Vagina (tissue), 2 donors: ENCODE measurements around the gene TRAF1. TPM values are rescaled to one million over a fixed set of nuclear protein-coding genes. Genes with fewer than 3 reads are reported as not detected.

ENCODE experiments used
- DNase-seq, 2 donors: peaks; one replicate each; pipeline ENCODE4 v3.0.0-alpha.2; 2017; ENCODE audit errors: extremely low spot score in 2 of 2
- H3K27ac ChIP-seq: fragments of 200-600 bp; sonication (generic); one replicate; pipeline ENCODE4 v1.5.1; 2019
- H3K27me3 ChIP-seq: fragments of 200-600 bp; sonication (generic); one replicate; pipeline ENCODE4 v1.5.1; 2019
- H3K36me3 ChIP-seq, 2 donors: fragments of 200-600 bp; sonication (generic); one replicate each; pipeline ENCODE4 v1.5.1; 2017 to 2019
- H3K4me1 ChIP-seq: fragments of 200-600 bp; sonication (generic); one replicate; pipeline ENCODE4 v1.5.1; 2019
- H3K4me3 ChIP-seq, 2 donors: fragments of 200-600 bp; sonication (generic); 1 replicate in 1 of 2; 2 replicates in 1 of 2; pipeline ENCODE4 v1.5.1; 2016 to 2019
- H3K9me3 ChIP-seq: fragments of 200-600 bp; sonication (generic); one replicate; pipeline ENCODE4 v1.5.1; 2019
- CTCF ChIP-seq, 3 experiments: fragments of 450-650 bp in 2 of 3; fragments of 200-600 bp in 1 of 3; sonication (generic) in 1 of 3; IDR thresholded peaks; one replicate each; pipeline ENCODE4 v1.5.1; 2017 to 2019; ENCODE audit warnings: antibody characterized with exemption in 3 of 3, mild to moderate bottlenecking in 2 of 3, moderate library complexity in 2 of 3
- POLR2A ChIP-seq, 2 donors: fragments of 450-650 bp; IDR thresholded peaks; one replicate each; pipeline ENCODE4 v1.6.1; 2017; ENCODE audit warnings: antibody characterized with exemption in 2 of 2, mild to moderate bottlenecking in 2 of 2, moderate library complexity in 2 of 2
- POLR2AphosphoS5 ChIP-seq, 2 donors: sonication (generic); formaldehyde crosslinking; IDR thresholded peaks; one replicate each; pipeline ENCODE4 v1.9.0; 2017; ENCODE audit warnings: antibody characterized with exemption in 2 of 2, mild to moderate bottlenecking in 2 of 2, low read depth in 1 of 2; ENCODE audit not compliant: insufficient read depth in 1 of 2
- intact Hi-C: fragments of 100-400 bp; cut with DNase I; formaldehyde crosslinking; loops from one replicate; pipeline ENCODE4 v1.15.1; 2023
- total RNA-seq: library from RNA; depleted of rRNA; stranded (reverse); fragments of >200 nt; gene quantifications from one replicate; pipeline ENCODE4 v1.2.3, GENCODE V29; 2016

The TRAF1 gene
- total RNA-seq, 1 donor from 2014 or later: 6.9 TPM

DNA sequence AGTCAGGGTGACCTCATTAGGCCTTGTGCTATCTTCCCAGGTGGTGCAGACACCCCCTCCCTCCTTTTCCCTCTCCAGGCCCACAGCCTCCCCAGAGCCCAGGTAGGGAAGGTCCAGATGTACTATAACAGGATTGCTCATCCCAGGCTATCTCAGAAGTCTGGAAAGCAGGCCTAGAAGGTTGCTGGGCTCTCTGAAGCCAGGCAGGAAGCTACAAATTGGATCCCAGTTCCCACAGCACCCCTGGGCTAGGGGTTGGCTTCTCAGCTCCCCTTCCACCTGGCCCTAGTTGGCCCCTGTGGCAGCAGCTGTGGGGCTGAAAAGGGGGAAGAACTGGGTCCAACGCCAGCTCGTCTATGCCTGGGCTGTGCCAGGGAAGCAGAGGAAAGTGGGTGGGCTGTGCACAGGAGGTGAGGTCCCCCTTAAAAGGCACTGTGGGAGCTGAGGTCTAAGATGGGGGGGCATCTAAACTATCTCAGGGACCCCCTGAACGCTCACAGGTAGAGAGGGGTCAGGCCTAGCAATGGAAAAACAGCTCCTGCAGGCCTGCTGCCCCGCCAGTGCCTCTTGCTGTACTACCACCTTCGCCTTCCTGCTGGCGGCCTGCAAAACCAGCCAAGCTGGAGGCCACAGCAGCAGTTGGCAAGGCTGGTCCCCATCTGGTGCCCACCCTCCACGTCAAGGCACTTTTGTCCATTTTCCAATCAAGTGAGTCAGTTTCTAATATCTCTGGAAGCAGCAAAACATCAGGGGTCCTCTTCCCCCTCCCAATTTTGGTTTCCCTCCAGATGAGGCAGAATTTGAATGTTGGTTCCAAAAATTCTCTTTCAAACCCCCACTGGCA lies 70.5 kb downstream of the TRAF1 start:
- no peaks in the 10 kb centered on the region for H3K27me3 ChIP-seq
- no peak overlapping the region for H3K27ac ChIP-seq
- peaks cover 0 to 26% of the 10 kb centered on the region in 2 donors for H3K36me3 ChIP-seq
- no peaks in the 10 kb centered on the region for H3K9me3 ChIP-seq
- H3K4me1 ChIP-seq: no peaks in the 10 kb centered on the region
- DNase-seq: no peak
- TF ChIP-seq CTCF (IDR thresholded peaks at IDR 0.05) (no peak), POLR2A (IDR thresholded peaks at IDR 0.05) (no peak), POLR2AphosphoS5 (IDR thresholded peaks at IDR 0.05; ENCODE audit: insufficient read depth in 1 of 2, low read depth in 1 of 2) (no peak)
- intact Hi-C loops: no loop called here
- no peak overlapping the region for H3K4me3 ChIP-seq

DNA sequence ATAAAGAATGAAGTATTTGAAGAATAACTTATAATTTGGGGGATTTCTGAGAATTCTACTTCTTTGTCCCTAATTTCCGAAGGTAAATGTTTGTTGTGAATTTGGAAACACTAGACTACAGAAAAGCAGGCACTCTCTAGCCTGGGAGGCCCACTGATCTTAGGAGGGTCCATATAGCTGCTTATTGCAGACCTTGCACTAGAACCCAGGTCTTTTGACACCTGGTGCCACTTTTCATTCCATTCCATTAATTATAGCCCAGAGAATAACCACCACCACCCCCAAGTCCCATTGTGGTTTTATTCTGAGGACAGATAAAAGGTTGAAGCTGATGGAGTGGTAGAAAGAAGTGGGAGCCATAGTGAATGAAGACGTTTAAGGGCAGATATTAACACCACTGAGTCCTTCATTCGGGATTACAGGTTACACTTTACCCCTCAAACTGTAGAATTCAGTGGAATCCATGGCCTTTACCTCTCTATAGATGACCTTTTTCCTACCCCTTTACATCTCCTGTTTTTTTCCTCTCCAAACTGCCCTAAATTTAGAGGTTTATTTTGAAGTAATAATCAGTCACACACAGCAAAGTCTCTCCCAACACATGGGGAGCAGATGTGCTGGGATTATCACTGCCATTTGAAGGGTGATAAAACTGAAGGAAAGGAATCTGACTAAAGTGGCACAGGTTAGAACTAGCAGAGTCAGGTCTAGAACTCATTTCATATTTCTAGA lies 71.8 kb downstream of the TRAF1 start:
- TF ChIP-seq POLR2A (IDR thresholded peaks at IDR 0.05) (no peak), POLR2AphosphoS5 (IDR thresholded peaks at IDR 0.05; ENCODE audit: insufficient read depth in 1 of 2, low read depth in 1 of 2) (no peak), CTCF (IDR thresholded peaks at IDR 0.05) (no peak)
- no peaks in the 10 kb centered on the region for H3K27me3 ChIP-seq
- no peaks in the 10 kb centered on the region for H3K4me1 ChIP-seq
- H3K9me3 ChIP-seq: no peaks in the 10 kb centered on the region
- intact Hi-C loops: no loop called here
- no peak overlapping the region for H3K4me3 ChIP-seq
- no peak overlapping the region for H3K27ac ChIP-seq
- H3K36me3 ChIP-seq: peaks cover 0 to 13% of the 10 kb centered on the region in 2 donors
- DNase-seq: no peak

- Histone ChIP-seq H3K27me3 (no peaks in the 10 kb centered on the region), H3K4me1 (no peaks in the 10 kb centered on the region), H3K9me3 (no peaks in the 10 kb centered on the region), H3K27ac (no peak overlapping the region), H3K4me3 (no peak overlapping the region), H3K36me3 (peaks cover 0 to 6% of the 10 kb centered on the region in 2 donors)
- no peak for DNase-seq
- intact Hi-C loops: no loop called here
- TF ChIP-seq CTCF (IDR thresholded peaks at IDR 0.05): no peak
- no peak for TF ChIP-seq POLR2AphosphoS5 (IDR thresholded peaks at IDR 0.05; ENCODE audit: insufficient read depth in 1 of 2, low read depth in 1 of 2)
- no peak for TF ChIP-seq POLR2A (IDR thresholded peaks at IDR 0.05)
Observed at GRCh38 chr9:120853198-120853597, 73.4 kb downstream of the TRAF1 start.

Other genes with a start within 250 kb of the TRAF1 start
- 17.7 TPM for gene MEGF9, start 212.3 kb downstream of the TRAF1 start, total RNA-seq
- gene FBXW2, start 133.4 kb downstream of the TRAF1 start, total RNA-seq: 33.1 TPM
- 27.5 TPM for gene PSMD5, start 83.9 kb downstream of the TRAF1 start, total RNA-seq
- 44.9 TPM for gene PHF19, start 49.6 kb downstream of the TRAF1 start, total RNA-seq
- gene C5, start 123.5 kb upstream of the TRAF1 start, total RNA-seq: 2.0 TPM
- gene CNTRL, start 148.2 kb upstream of the TRAF1 start, total RNA-seq: 13.8 TPM